ENCODE results near the gene TRERF1.

The TRERF1 gene

DNA sequence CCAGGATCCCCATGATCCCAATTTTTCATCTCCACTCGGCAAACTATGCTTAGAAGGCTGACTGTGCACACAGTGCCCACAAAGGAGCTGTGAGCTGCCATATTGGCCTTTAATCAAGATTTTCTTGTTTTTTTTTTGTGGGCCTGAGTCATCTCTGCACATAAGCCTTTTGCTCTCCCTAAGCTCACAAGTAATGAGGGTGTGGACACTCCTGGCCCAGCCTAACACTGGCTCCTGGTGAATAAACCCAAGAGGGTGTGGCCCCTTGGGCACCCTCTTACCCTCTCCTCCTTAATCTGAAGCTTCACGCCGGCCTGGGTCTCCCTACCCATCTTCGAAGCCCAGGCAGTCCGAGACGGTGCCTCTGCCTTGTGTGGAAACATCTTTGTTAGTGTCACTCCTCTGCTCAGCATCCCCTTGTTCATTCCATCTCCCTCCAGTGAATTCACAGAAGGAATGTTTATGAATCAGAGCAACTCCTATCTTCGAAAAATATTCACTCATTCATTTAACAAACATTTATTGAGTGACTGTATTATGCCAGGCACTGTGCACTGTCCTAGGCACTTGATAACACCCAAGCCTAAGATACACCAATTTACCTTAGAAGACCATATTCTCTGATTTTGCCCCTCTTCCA lies 211.9 kb downstream of the TRERF1 start:
- no peak for DNase-seq

DNA sequence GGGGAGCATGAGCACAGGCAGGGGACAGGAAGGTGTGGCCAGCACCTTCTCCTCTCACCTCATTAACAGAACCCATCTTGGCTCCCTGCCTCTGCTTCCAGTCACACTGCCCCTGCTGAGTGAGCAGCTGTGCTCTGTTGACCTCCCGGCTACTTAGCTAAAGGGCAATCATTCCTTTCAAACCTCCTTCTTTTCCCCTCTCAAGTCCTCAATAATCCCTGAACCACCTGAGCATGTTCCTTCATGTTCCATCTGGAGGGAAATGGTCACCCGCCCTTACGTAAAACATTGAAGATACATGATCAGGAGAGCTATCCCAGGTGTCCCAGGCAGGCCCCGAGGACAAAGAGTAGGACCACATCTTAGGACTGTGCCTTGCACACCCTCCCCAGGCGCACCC lies 212.4 kb downstream of the TRERF1 start:
- DNase-seq: no peak

DNA sequence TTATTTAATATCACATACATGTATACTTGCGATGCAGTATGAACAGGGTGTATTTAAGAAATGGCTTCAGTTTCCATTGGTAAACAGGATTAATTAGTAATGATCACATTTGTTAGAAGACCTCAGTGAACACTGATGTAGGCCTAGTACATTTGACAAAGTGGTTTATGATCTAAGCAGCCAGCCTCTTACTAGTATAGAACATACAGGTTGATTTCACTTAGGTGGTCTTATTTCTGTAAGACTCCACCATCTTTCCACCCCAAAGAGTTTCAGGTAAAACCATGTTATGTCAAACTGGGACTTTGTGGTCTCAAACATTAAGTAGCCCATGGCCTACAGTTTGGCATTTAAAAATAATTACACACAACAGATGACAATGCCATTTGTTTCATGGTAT lies 213.9 kb downstream of the TRERF1 start:
- no peak for DNase-seq

DNA sequence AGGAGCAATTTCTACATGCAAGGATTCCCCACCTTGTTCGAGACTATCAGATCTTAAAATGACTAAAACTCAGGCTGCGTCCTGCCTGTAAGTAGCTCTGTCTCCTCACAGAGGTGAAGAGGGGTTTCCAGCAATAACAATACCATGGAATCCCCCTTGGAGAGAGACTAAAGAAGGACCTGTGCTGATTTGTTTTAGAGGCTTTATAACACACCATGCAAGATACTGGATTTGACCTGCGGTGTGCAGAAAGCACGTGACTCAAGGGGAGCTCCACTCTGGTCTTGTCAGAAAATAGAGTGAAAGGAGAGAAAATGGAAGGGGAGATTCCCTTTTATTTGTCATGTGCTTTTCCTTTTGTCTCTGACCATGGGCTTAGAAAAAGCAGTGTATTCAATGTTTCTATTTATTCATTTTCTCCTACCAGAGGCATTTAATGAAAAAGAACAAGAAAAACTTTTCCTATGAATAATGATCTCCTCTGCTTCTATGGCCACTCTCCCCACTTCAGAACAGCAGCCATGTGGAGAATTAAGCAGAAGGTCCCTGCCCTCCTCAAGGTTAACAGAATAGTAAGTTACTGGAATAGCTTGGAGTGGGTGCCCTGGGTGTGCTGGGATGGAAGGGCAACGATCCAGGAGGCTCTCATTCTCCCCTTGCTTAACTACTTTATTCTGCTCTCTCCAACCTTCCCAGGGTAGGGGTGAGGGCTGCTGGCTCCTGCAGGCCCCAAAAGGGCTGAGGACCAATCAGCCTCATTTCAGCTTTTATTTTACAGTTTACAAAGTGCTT lies 214.8 kb downstream of the TRERF1 start:
- DNase-seq: no peak

DNA sequence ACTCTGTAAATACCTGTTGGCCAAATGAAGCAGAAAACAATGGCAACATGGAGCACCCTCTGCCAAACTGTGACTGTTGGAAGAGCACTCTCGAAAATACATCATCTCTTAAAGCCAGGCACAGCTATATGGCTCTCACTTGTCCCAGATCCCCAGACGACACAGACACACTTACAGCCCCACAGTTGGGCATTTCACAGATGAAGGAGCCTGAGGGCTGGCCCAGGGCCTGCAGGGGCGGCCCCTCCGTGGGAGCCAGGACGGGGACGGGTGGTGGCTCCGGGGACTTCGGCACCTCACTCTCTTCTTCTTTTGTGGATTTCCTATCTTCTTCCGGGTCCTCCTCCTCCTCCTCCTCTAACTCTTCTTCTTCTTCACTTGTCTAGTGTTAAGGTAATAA lies 215.7 kb downstream of the TRERF1 start:
- no peak for DNase-seq

DNA sequence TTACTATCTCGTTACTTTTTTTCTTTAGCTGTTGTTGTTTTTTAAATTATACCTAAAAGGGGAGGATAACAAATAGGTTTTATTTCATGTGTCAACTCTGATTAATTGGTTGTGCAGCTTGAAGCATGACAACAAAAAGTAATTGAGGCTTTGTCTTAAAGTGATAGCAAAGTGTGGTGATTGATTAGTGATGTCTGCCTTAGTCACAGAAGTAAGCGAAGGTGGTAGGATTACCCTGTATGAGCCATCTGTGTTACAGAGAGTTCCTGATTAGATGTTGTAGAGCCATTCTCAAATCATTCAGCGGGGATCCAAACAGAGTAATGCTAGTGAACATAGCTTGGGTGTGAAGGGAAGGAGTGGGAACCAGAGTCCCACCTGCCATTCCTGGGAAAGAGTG lies 219.7 kb downstream of the TRERF1 start:
- no peak for DNase-seq

DNA sequence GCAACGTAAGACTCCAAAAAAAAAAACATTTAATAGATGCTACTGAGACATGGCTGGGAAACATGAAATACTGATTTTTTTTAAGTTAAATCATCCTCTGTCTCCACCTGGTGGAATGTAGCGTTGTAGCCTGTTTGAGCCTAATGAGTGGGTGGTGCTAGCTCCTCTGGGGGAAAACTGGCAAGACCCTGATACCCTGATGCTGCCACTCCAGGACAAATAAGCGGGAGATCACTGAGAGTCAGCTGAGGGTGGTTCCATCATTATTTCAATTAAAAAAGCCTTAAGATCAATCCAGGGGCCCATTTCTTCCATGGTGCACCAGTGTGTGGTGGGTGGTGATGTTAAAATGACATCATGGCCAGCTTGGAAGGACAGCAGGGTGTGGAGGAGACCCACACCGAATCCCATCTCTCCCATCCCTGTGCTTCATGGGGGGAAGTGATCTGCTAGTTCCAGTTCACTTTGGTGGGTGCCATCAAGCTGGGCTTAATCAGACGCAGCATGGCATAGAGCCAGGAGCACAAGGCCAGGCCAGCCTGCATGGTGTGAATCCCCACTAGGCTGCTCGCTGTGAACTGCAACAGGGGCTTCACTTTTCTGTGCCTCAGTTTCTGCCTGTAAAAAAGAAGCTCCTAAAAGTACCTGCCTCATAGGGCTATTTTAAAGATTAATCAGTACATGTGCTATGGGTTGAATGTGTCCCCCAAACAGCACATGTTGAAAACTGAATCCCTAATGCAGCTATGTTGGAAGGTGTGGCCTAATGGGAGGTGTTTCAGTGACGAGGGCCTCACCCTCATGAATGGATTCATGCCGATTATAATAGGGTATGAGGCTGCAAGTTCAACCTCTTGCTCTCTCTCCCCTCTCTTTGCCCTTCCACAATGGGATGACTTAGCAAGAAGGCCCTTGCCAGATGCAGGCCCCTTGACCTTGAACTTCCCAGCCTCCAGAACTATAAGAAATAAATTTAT lies 221.1 kb downstream of the TRERF1 start:
- DNase-seq: no peak

DNA sequence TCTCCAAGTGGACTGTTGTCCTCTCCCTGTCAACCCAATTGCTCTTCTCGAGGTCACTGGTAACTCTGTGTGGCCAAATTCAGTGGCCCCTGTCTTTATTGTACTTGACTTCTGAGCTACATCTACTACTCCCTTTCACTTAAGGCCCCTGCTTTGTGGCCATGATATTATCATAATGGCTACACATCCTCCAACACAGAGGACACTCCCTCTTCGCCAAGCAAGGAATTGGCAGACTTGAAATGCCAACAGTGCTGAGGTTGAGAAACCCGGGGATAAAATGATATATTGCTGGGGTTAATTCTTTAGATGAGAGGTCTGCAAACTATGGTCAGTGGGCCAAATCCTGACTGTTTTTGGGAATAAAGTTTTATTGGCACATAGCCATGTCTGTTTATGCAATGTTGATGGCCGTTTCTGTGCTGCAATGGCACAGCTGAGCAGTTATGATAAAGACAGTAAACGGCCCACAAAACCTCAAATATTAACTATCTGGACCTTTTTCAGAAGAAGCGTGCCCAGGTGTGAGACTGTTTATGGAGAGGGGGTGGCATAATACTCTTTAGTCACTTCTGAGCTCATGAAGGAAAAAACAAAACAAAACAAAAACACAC lies 222.1 kb downstream of the TRERF1 start:
- DNase-seq: no peak

DNA sequence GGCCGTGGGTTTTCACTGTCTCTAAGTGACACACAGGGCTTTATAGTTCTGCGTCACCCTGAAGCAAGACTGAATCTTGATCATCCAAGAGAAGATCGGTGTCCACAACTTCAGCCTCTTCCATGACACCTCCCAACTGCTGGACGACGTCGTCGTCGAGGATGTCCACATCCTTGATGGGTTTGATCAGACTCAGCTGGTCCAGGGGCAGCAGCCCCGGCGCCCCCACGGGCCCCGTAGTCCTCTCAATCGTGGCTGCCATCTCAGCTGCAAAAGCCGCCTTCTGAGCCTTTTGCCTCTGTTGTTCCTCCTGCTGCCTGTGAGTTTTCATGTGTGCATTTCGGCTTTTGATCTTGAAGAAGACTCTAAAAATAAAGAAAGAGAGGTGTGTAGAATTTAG lies 223.4 kb downstream of the TRERF1 start:
- DNase-seq: no peak

DNA sequence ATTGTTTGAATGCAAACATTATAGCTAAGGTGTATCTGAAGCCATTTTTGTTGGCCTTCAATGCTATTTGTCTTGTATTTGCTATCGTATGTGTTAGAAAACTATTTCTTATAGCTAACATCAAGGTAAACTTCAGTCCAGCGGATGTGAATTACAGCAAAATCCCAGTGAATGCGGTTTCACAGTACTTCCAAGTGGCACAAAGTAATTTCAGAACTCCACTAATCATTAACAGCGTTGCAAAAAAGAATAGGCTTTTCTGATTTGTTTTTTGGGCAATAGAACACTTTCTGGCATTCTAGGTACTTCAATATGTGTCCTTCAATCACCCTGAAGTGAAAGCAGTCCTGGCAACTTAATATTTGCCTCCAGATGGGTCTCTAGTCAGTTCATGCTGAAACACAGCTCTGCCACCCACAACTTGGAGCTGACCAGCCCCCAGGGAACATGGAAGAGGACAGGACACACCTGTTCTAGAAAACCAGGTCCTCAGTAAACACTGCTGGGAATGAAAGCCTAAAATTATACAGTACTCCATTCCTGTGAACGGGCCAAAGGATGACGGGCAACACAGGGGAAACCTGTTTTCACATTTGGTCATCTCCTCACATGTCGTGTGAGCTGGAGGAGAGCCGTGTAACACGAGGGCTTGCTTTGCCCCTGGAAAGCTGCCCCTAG lies 224.4 kb downstream of the TRERF1 start:
- DNase-seq: no peak

DNA sequence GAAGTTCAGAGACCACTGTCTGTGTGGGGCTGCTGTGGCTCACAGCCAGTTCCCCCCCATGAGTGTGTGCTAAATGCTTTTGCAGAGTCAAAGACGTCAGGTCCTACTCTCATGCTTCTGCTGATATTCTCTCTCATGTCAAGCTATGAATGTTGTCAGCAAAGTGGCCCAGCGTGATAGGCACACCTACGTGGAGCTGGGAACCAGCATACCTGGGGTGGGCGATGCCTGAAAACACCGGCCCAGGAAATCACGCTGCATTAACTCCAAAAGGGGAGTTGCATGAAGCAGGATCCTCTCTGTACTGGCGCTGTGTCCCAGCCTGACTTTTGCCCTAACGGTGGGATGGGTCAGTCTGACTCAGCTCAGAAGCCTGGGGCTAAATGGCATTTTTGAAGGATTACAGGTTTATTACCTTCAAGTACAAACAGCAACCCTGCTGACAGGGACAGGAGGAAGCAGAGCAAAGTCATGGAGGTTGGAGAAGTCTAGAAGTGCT lies 225.0 kb downstream of the TRERF1 start:
- no peak for DNase-seq

DNA sequence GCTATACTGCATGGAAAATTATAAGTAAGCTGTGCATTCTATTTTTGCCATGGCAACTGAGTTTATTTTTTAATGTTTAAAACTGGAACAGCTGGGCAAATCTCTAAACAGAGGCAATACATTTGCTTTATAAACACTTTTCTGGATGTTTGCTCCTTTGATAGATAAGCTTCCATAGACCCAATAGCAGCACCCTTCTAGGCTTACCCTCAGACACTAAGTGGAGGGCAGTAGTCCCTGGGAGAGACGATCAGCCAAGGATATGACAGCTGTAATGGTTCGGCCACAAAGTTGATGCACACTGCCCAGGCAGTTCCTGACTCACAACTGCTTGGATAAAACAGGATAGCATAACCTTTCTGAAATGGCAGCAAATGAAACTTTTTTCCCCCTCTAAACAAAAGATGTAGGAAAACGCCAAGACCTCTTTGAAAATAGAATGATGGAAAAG lies 225.5 kb downstream of the TRERF1 start:
- DNase-seq: no peak

DNA sequence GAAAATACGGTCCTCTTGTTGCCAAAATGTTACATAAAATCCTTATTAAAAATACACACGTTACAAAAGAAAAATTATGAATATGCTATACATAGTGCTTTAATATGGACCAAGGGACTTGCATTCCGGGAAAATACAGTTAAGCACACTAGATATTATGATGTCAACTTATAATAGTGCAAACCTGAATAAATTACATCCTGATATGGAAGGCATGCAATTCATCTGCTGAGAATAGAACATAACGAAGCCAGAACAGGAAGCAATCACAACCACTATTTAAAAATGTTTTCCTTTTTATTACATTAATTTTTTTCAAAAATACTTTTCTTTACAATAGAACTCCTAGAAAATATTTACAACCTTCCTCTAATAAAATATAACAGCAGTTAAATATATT lies 226.3 kb downstream of the TRERF1 start:
- DNase-seq: no peak

DNA sequence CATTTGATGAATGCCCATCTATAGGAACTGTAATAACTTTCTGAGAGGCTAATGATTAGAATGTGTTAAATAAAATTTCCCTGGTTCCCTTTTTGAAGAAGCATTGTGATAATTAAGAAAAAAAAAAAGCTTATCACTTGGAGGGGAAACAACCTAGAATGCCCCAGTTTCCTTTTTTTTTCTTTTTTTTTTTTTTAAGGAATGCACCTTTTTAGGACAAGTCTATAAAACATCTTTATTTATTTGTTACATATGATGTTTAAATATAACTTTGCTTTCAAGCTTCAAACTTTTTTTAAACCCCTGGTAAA lies 226.7 kb downstream of the TRERF1 start:
- DNase-seq: no peak

DNA sequence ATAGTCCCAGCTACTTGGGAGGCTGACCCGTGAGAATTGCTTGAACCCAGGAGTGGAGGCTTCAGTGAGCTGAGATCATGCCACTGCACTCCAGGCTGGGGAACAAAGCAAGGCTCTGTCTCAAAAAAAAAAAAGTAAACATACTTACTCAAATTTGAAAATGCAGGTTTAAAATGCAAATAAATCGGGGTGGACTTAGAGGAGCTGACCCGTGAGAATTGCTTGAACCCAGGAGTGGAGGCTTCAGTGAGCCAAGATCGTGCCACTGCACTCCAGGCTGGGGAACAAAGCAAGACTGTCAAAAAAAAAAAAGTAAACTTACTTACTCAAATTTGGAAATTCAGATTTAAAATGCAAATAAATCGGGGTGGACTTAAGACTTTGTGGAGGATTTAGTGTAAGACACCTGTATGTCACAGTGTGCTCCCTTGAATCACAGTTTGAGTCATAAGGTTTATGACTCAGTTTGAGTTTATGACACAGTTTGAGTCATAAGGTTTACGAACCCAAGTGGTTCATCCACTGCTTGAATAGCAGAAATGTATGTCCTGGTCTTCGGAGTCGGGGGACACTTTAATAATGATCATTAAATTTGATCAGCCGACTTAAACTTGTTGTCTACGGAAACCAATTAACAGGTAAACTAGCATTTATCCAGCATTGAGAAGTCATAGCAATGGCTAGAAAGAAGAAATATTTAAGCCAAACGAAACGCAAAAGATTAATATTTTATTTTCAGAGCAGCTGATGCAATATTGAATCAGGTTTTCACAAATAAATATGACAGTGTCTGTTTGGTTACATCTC lies 227.3 kb downstream of the TRERF1 start:
- no peak for DNase-seq

DNA sequence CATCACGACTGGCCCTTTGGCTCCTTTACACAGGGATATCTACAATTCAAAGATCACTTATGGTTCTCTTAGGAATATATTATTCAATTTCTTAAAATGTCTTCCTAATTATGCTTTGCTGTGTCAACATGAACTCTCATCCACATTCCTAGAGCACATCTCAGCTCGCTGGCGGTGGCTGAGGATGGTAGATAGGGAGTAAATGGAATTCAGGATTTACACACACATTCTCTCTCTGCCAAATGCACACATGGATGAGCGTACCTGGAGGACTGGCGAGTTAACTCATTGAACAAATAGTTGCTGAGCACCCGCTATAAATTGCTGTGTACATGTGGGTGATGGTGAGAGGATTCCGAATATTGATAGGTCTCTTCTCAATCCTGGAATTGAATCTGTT lies 229.3 kb downstream of the TRERF1 start:
- no peak for DNase-seq

DNA sequence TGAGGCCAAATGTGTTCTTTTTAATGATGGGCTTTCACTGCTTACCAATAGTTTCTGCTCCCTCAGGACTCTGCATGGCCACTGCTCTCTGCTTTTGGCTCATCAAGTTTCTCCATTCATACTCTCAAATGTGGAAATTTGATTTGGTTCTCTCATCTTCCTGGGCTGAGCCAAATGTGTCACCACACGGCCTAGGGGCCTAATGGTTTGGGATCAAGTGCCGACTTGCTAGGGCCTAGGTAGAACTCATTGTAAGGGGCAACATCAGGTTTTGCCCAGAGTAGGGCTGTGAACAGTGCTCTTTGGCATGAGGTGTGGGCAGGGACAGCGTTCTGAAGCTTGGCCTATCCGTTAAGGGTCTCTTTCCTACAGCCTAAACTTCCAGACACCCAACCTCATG lies 230.2 kb downstream of the TRERF1 start:
- no peak for DNase-seq

DNA sequence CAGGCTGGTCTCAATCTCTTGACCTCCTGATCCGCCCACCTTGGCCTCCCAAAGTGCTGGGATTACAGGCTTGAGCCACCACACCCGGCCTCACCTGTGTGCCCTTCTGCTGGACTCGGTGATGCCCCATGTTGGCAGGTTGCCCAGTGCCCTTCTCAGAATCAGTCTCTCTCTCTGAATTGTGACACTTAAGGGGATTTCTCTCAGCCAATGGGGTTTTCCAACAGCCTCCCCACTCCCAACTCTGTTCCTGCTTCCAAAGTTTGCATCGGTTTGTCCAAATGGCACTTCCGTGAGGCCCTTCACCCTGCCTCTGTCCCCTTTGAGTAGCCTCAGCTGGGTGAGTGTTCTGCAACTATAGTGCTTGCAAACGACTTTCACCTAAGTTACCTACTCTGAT lies 230.9 kb downstream of the TRERF1 start:
- no peak for DNase-seq

DNA sequence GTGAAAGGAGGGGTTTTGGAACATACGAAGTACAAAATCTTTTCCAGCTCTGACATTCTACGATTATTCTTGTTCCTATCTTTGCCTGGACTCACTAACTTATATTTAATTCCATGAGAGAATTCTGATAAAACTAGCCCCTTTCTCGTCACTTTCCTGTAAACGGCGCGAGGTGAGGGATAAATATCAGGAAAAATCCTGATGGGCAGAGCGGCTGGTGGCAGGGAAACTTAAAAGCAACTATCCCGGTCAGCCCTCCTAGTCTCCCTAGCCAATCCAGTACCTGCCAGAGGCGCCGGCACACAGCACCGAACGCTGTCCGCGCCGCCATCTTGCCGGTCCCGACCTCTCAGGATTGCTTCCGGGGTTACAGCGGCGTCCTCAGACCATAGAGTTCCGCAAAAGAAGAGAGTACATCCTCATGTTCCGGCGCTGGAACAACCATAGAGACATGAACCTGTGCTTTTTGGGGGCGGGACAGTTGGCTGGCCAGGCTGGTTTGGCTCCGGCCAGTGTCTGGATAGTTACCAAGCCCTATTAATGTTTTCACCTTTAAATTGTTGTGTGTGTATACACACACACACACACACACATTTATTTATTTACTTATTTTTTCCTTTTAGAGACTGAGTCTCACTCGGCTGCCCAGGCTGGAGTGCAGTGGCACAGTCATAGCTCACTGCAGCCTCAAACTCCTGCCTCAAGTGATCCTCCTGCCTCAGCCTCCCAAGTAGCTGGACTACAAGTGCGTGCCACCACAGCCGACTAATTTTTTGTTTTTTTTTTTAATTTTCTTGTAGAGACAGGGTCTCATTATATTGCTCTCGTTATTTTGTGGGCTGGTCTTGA lies 234.0 kb downstream of the TRERF1 start, which contains the start of gene MRPS10:
Gene MRPS10 (minus strand): TSS at position 343 of the 849 bp plus-strand sequence. CDS start 12 bp downstream, at position 331.
- DNase-seq: peak; percentile 93

DNA sequence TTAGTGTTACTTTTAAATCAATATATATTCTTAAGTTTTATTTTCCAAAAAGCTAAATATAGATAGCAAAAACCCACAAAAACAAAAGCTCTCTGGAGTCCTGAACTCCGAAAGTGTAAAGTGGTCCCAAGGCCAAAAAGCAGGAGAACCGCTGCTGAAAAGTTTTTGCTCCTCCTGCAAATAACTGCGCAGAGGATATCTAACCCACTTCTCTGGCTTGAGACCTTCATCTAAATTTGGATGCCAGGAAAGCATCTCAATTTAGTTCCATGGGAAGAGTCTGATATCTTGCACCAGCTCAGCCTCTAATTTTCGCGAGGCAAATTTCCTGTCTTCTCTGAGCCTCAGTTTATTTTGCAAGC lies 234.6 kb downstream of the TRERF1 start:
- no peak for DNase-seq

Measured in right forelimb (tissue), 1 donor.